Measurements from ENCODE around the gene CPM.

DNA sequence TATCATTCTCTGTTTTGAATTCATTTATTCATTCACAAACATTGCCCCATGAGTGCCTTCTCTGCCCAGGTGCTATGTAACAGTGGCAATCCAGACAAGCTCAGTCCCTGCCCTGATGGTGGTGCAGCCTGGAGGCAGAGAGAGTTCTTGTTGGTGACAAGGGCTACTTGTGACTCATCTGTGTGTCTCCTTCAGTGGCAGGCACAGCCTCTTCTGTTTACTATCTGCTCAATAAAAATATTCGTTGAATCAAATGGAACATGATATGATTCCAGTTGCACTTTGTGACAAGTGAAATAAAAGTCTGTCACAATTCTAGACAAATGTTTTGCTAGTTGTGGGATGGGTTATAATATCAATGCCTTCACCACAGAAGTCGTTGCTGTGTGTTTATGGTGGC lies 20.6 kb upstream of the CPM start:
- TF ChIP-seq, protein P1, sequence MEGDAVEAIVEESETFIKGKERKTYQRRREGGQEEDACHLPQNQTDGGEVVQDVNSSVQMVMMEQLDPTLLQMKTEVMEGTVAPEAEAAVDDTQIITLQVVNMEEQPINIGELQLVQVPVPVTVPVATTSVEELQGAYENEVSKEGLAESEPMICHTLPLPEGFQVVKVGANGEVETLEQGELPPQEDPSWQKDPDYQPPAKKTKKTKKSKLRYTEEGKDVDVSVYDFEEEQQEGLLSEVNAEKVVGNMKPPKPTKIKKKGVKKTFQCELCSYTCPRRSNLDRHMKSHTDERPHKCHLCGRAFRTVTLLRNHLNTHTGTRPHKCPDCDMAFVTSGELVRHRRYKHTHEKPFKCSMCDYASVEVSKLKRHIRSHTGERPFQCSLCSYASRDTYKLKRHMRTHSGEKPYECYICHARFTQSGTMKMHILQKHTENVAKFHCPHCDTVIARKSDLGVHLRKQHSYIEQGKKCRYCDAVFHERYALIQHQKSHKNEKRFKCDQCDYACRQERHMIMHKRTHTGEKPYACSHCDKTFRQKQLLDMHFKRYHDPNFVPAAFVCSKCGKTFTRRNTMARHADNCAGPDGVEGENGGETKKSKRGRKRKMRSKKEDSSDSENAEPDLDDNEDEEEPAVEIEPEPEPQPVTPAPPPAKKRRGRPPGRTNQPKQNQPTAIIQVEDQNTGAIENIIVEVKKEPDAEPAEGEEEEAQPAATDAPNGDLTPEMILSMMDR (IDR thresholded peaks at IDR 0.05; ENCODE audit: low read depth, low read length): no peak
- TF ChIP-seq POLR2A (IDR thresholded peaks at IDR 0.05; ENCODE audit: extremely low read depth, insufficient read length): no peak
